HK-2 (cell line): ENCODE measurements around the gene ZNF714.

ENCODE experiments used
- DNase-seq: peaks from one replicate; pipeline ENCODE4 v3.0.0-alpha.2; 2018; ENCODE audit not compliant: unreplicated experiment

Gene ZNF714

GRCh38 chr19:21082011-21082975, at the start of gene ZNF714:
Gene ZNF714 (plus strand): TSS chr19:21082203. CDS start chr19:21098269, 16,066 bp downstream.
- peak; percentile 76 for DNase-seq

- no peak for DNase-seq
Measured at GRCh38 chr19:21045028-21045427, 37.0 kb upstream of the ZNF714 start.

- no peak for DNase-seq
Measured at GRCh38 chr19:21046489-21046888, 35.5 kb upstream of the ZNF714 start.

GRCh38 chr19:21047716-21048115, 34.3 kb upstream of the ZNF714 start:
- DNase-seq = no peak

- no peak for DNase-seq
Measured at GRCh38 chr19:21052902-21053301, 29.1 kb upstream of the ZNF714 start.

- DNase-seq = no peak
Measured at GRCh38 chr19:21065336-21065735, 16.7 kb upstream of the ZNF714 start.

- DNase-seq = peak; percentile 44
Measured at GRCh38 chr19:21084343-21084742, 2.3 kb downstream of the ZNF714 start.

GRCh38 chr19:21087871-21088270, 5.9 kb downstream of the ZNF714 start:
- no peak for DNase-seq

GRCh38 chr19:21092109-21092508, 10.1 kb downstream of the ZNF714 start:
- DNase-seq = peak; percentile 8

- DNase-seq = no peak
Measured at GRCh38 chr19:21094347-21095025, 12.5 kb downstream of the ZNF714 start.

- no peak for DNase-seq
Measured at GRCh38 chr19:21098291-21098690, 16.3 kb downstream of the ZNF714 start.

GRCh38 chr19:21101521-21102242, 19.7 kb downstream of the ZNF714 start:
- DNase-seq = no peak

GRCh38 chr19:21109116-21109515, 27.1 kb downstream of the ZNF714 start:
- DNase-seq = no peak

- no peak for DNase-seq
Measured at GRCh38 chr19:21110183-21110582, 28.2 kb downstream of the ZNF714 start.

- no peak for DNase-seq
Measured at GRCh38 chr19:21115430-21115829, 33.4 kb downstream of the ZNF714 start.

- no peak for DNase-seq
Measured at GRCh38 chr19:21117041-21117907, 35.3 kb downstream of the ZNF714 start.

- DNase-seq = no peak
Measured at GRCh38 chr19:21126078-21126477, 44.1 kb downstream of the ZNF714 start.

- no peak for DNase-seq
Measured at GRCh38 chr19:21127001-21127400, 45.0 kb downstream of the ZNF714 start.

- no peak for DNase-seq
Measured at GRCh38 chr19:21127898-21128297, 45.9 kb downstream of the ZNF714 start.

GRCh38 chr19:21128901-21129698, 47.1 kb downstream of the ZNF714 start:
- no peak for DNase-seq
